GM10248 (cell line): Measurements from ENCODE around the gene PPP1R13B.

ENCODE experiments used
- CTCF ChIA-PET: fragments of 300-600 bp; sonication (Branson Sonifier 250); formaldehyde crosslinking; extraction: SDS; loops from one replicate; lab custom pipeline; 2021; ENCODE audit warnings: antibody characterized with exemption; lab: Yijun Ruan, JAX
- POLR2A ChIA-PET: fragments of 350-650 bp; sonication (Branson Sonifier 250); formaldehyde crosslinking; extraction: SDS; loops from one replicate; lab custom pipeline; 2020; ENCODE audit warnings: antibody characterized with exemption; lab: Yijun Ruan, JAX
- DNase-seq: peaks from one replicate; pipeline ENCODE4 v3.0.0; 2012; ENCODE audit errors: extremely low spot score
- TF ChIP-seq, protein P1 (sequence below): IDR thresholded peaks from 2 replicates; pipeline ENCODE4 v1.5.1; 2012; ENCODE audit warnings: mild to moderate bottlenecking, low read depth; ENCODE audit errors: extremely low read depth, missing control alignments, control extremely low read depth

The PPP1R13B gene

DNA sequence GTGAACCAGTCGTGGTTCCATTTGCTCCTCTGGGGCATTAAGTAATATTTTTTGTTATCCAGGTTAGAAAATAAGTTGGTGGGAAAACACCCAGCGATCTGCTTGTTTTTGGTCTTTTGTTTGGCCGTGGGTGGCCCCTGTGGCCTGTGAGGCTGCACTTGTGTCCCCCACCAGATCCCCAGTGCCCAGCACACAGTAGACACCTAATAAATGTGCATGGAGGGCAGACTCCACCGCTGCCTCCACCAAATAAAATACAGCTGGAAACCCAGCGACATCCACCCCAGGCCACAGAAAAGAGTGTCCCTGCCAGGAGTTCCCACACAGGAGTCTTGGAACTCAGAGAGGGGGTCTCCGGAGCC, 8.3 kb upstream of the PPP1R13B start:
- POLR2A ChIA-PET, result no interaction called here
- CTCF ChIA-PET, result interaction anchor here (1.1 to 1.3 kb wide), 2 partner anchors 11 to 47 kb away, joined by 3 to 6 read pairs; no protein-coding TSS in a partner anchor
- TF ChIP-seq, protein P1, sequence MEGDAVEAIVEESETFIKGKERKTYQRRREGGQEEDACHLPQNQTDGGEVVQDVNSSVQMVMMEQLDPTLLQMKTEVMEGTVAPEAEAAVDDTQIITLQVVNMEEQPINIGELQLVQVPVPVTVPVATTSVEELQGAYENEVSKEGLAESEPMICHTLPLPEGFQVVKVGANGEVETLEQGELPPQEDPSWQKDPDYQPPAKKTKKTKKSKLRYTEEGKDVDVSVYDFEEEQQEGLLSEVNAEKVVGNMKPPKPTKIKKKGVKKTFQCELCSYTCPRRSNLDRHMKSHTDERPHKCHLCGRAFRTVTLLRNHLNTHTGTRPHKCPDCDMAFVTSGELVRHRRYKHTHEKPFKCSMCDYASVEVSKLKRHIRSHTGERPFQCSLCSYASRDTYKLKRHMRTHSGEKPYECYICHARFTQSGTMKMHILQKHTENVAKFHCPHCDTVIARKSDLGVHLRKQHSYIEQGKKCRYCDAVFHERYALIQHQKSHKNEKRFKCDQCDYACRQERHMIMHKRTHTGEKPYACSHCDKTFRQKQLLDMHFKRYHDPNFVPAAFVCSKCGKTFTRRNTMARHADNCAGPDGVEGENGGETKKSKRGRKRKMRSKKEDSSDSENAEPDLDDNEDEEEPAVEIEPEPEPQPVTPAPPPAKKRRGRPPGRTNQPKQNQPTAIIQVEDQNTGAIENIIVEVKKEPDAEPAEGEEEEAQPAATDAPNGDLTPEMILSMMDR, result no peak
- no peak for DNase-seq

DNA sequence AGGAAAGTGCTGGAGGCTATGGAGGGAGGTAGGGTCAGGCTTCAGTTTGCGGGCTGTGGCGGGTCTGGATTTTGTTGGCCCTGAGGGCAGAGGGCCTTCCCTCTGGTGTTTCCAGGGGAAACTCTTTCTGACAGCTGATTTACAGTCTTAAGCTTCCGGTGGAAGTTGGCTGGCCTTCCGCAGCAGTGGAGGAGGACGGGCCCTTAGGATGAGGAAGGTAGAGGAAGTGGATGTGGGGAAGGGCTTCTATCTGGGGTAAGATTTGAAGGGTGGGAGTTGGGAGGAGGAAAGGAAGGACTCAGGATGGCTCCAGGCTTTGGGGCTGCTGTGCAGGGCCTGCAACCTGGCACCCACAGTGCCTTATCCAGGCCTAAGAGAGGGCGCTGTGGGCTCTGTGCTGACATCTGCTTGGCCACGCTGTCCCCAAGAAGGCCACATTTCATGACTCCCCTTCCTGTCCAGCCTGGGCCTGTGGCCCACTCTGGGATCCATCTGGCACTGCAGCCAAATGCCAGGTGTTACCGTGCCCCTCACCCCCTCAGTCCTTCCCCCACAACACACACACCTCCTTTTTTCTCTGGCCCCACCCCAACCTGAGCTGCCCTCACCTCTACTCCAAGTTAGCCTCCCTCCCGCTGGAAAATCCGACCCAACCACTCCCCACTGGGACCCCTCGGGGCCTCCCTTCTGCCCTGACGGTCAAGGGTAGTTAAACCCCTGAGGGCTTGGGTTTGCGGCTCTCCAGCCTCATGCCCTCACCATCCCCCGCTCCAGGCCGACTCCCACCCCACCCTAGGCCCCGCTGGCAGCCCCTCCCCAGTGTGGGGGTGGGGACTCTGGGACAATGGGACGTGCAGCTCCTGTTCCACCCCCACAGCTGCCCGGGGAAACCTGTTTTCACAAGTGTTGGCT, 7.7 kb upstream of the PPP1R13B start:
- TF ChIP-seq, protein P1, result no peak
- CTCF ChIA-PET, result no interaction called here
- DNase-seq, result no peak
- POLR2A ChIA-PET, result no interaction called here

DNA sequence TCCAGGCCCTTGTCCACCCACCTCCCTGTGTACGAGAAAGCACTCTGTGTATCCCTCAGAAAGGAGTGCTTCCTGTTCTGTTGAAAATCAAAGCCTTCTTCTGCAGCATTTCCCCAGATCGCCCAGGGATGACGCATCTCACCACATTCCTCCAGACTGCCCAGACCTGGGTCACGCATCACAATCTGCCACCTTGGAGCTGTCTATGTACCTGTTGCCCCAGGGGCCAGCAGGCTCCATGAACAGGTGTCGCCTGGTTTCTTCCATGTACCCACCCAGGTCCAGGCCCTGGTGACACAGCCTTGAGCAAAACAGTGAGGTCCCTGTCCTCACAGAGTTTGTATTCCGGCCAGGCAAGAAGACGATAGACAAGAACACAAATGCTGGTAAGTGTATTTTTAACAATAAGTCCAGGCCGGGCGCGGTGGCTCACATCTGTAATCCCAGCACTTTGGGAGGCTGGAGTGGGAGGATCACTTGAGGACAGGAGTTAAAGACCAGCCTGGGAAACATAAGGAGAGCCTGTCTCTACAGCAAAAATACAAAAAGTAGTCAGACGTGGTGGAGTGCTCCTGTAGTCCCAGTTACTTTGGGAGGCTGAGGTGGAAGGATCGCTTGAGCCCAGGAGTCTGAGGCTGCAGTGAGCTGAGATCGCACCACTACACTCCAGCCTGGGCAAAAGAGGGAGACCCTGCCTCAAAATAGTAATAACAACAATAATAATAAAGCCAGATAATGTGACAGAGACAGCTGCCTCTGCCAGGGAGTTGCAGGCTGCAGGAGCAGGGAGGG, 6.8 kb upstream of the PPP1R13B start:
- CTCF ChIA-PET, result no interaction called here
- POLR2A ChIA-PET, result no interaction called here
- TF ChIP-seq, protein P1, result no peak
- no peak for DNase-seq

DNA sequence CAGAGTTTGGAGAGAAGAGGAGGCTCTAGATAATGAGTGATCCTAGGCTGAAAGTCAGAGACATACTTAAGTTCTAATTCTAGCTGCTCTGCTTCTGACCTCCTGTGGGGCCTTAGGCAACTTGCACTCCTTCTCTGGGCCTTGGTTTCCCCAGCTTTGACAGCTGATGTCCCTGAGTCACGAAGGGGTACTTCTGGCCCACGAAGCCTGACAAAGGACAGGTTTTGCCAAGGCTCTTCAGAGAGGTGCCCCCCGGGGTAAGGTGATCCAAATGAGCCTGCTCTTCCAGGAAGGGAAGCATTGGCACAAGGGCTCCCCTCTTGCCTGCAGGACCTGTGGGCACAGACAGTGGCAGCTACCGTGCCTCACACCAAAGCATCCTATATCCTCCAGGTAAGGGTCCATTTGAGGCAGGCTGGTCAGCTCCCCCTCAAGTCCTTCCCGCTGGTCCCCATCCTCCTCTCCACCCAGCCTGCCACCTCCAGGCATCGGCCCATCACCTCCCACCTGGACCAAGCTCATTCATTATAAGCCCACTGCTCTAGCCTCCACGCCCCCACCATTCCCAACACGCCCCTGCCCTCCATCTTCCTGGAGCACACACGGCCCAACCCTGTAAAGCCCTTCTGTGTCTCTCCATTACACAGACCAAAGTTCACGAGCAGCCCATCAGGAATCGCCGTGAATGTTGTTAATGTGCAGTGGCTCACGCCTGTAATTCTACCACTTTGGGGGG, 1.9 kb upstream of the PPP1R13B start:
- ChIA-PET POLR2A (no interaction called here), CTCF (interaction anchor here (1.0 kb wide), 1 partner anchor 61 kb away, joined by 4 read pairs; no protein-coding TSS in a partner anchor)
- TF ChIP-seq, protein P1, result no peak
- DNase-seq, result no peak

GRCh38 chr14:103848175-103849077, 1.1 kb upstream of the PPP1R13B start:
- no peak for DNase-seq
- ChIA-PET CTCF (interaction anchor here (1.0 kb wide), 1 partner anchor 62 kb away, joined by 4 read pairs; no protein-coding TSS in a partner anchor), POLR2A (no interaction called here)
- TF ChIP-seq, protein P1, result no peak
